GM21619 (cell line): ENCODE data around the gene GHRHR.

Source experiments
- ATAC-seq: cut with Tn5 transposase; IDR thresholded peaks from one replicate; pipeline ENCODE4 v1.9.1; 2021; ENCODE audit not compliant: unreplicated experiment

The GHRHR gene

GRCh38 chr7:30963842-30964241, at the start of gene GHRHR:
Gene GHRHR (plus strand): TSS chr7:30963953. CDS start chr7:30964069, 116 bp downstream.
- ATAC-seq, result no peak

- ATAC-seq, result no peak
Observed at GRCh38 chr7:30914596-30914995, 49.2 kb upstream of the GHRHR start.

- ATAC-seq, result no peak
Observed at GRCh38 chr7:30915005-30915601, 48.6 kb upstream of the GHRHR start.

- ATAC-seq, result no peak
Observed at GRCh38 chr7:30915751-30916150, 48.0 kb upstream of the GHRHR start.

GRCh38 chr7:30916255-30916654, 47.5 kb upstream of the GHRHR start:
- ATAC-seq, result no peak

- ATAC-seq, result no peak
Observed at GRCh38 chr7:30916767-30917166, 47.0 kb upstream of the GHRHR start.

- no peak for ATAC-seq
Observed at GRCh38 chr7:30917216-30917893, 46.4 kb upstream of the GHRHR start.

- ATAC-seq, result no peak
Observed at GRCh38 chr7:30918676-30919075, 45.1 kb upstream of the GHRHR start.

GRCh38 chr7:30920021-30920583, 43.7 kb upstream of the GHRHR start:
- no peak for ATAC-seq

- no peak for ATAC-seq
Observed at GRCh38 chr7:30920584-30921539, 42.9 kb upstream of the GHRHR start.

GRCh38 chr7:30921540-30922401, 42.0 kb upstream of the GHRHR start:
- no peak for ATAC-seq

- ATAC-seq, result no peak
Observed at GRCh38 chr7:30922596-30922995, 41.2 kb upstream of the GHRHR start.

GRCh38 chr7:30923009-30923773, 40.6 kb upstream of the GHRHR start:
- no peak for ATAC-seq

- ATAC-seq, result no peak
Observed at GRCh38 chr7:30923774-30924413, 39.9 kb upstream of the GHRHR start.

- no peak for ATAC-seq
Observed at GRCh38 chr7:30924624-30925023, 39.1 kb upstream of the GHRHR start.

GRCh38 chr7:30925117-30925516, 38.6 kb upstream of the GHRHR start:
- no peak for ATAC-seq

- ATAC-seq, result no peak
Observed at GRCh38 chr7:30925913-30926312, 37.8 kb upstream of the GHRHR start.

GRCh38 chr7:30926313-30926712, 37.4 kb upstream of the GHRHR start:
- ATAC-seq, result no peak

- no peak for ATAC-seq
Observed at GRCh38 chr7:30927040-30927439, 36.7 kb upstream of the GHRHR start.
